H1 (cell line): ENCODE results near the gene FCAR. TPM values are rescaled to one million over a fixed set of nuclear protein-coding genes. Genes with fewer than 3 reads are reported as not detected.

Experiments used
- ASH2L ChIP-seq: fragments of 200-600, 300-600 bp; sonication (generic); IDR thresholded peaks from one replicate; pipeline ENCODE4 v1.7.1; 2017; ENCODE audit warnings: low read length
- HDAC6 ChIP-seq: IDR thresholded peaks from one replicate; pipeline ENCODE4 v1.7.1; 2012; ENCODE audit warnings: low read depth, mild to moderate bottlenecking, inconsistent platforms, low read length, moderate library complexity
- RXRA ChIP-seq: IDR thresholded peaks from 2 replicates; pipeline ENCODE4 v1.6.1; 2011; ENCODE audit warnings: low read depth, mild to moderate bottlenecking, low read length, moderate library complexity; ENCODE audit not compliant: insufficient read depth
- SP4 ChIP-seq: IDR thresholded peaks from 2 replicates; pipeline ENCODE4 v1.6.1; 2012; ENCODE audit warnings: low read length, inconsistent platforms
- polyA plus RNA-seq, 7 experiments: library from polyadenylated mRNA; depleted of rRNA in 3 of 7; stranded (reverse) in 5 of 7; unstranded in 2 of 7; fragments of >200 nt in 5 of 7; fragments of 200-250 nt in 2 of 7; gene quantifications; 1 replicate in 5 of 7; 2 replicates in 1 of 7; 4 replicates in 1 of 7; pipeline versions ENCODE4 v1.2.1 to v1.2.3, GENCODE V29; 2011 to 2013; ENCODE audit warnings: missing spikeins in 2 of 7, mixed read lengths in 2 of 7
- total RNA-seq: library from RNA; stranded (reverse); fragmentation: NEBNext Ultra II Directional; extraction: Animal tissue kit (Norgen Biotek cat#: 25700); gene quantifications from 2 replicates; pipeline ENCODE4 v1.2.1, GENCODE V29; 2021

Gene FCAR
- total and polyA plus RNA-seq, 2 of the 8 experiments (the other 6 are each of a cell fraction or from before 2014, with no cell fraction given) = not detected

DNA sequence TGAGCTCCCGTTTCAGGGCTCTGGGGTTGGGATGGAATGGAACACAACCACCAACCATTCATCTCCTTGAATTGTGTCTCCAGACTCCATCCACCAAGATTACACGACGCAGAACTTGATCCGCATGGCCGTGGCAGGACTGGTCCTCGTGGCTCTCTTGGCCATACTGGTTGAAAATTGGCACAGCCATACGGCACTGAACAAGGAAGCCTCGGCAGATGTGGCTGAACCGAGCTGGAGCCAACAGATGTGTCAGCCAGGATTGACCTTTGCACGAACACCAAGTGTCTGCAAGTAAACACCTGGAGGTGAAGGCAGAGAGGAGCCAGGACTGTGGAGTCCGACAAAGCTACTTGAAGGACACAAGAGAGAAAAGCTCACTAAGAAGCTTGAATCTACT is 15.5 kb downstream of the FCAR start (continued):
- TF ChIP-seq SP4 (no peak), HDAC6 (no peak), RXRA (no peak), ASH2L (no peak)
